ENCODE measurements around the gene KBTBD6.
"Not testable (repeated sequence)": the region's sequence is repeated elsewhere in the genome, so short reads cannot be mapped to it uniquely, and the experiment has no call there.

Gene KBTBD6

GRCh38 chr13:41107584-41108014 is 25.0 kb downstream of the KBTBD6 start:
- H3K4me3 ChIP-seq (ENCODE audit: low read depth in 1 of 5, low read length in 5 of 5), result no peak overlapping the region

GRCh38 chr13:41107104-41107571 is 25.5 kb downstream of the KBTBD6 start:
- H3K27ac ChIP-seq (ENCODE audit: low read depth, low read length), result no peak overlapping the region
- H3K4me1 ChIP-seq (ENCODE audit: control insufficient read depth in 5 of 5, insufficient read depth in 5 of 5, low read length in 5 of 5), result no peaks in the 10 kb centered on the region
- H3K27me3 ChIP-seq (ENCODE audit: control insufficient read depth in 5 of 5, insufficient read depth in 4 of 5, low read length in 5 of 5), result no peaks in the 10 kb centered on the region

More at GRCh38 chr13:41107584-41108014, 25.0 kb downstream of the KBTBD6 start:
- H3K27me3 ChIP-seq (ENCODE audit: control insufficient read depth in 5 of 5, insufficient read depth in 4 of 5, low read length in 5 of 5), result no peaks in the 10 kb centered on the region
- no peaks in the 10 kb centered on the region for H3K36me3 ChIP-seq (ENCODE audit: control insufficient read depth in 5 of 5, insufficient read depth in 5 of 5, low read length in 5 of 5)
- H3K27ac ChIP-seq (ENCODE audit: low read depth, low read length), result no peak overlapping the region
- H3K4me1 ChIP-seq (ENCODE audit: control insufficient read depth in 5 of 5, insufficient read depth in 5 of 5, low read length in 5 of 5), result no peaks in the 10 kb centered on the region
- no peaks in the 10 kb centered on the region for H3K9me3 ChIP-seq (ENCODE audit: control insufficient read depth in 5 of 5, low read length in 5 of 5)
- H3K9ac ChIP-seq (ENCODE audit: low read length in 5 of 5), result no peak overlapping the region

GRCh38 chr13:41099986-41100385 is 32.6 kb downstream of the KBTBD6 start:
- H3K27me3 ChIP-seq (ENCODE audit: control insufficient read depth in 5 of 5, insufficient read depth in 4 of 5, low read length in 5 of 5), result no peaks in the 10 kb centered on the region
- H3K4me3 ChIP-seq (ENCODE audit: low read depth in 1 of 5, low read length in 5 of 5), result no peak overlapping the region
- H3K36me3 ChIP-seq (ENCODE audit: control insufficient read depth in 5 of 5, insufficient read depth in 5 of 5, low read length in 5 of 5), result no peaks in the 10 kb centered on the region
- no peaks in the 10 kb centered on the region for H3K9me3 ChIP-seq (ENCODE audit: control insufficient read depth in 5 of 5, low read length in 5 of 5)
- H3K4me1 ChIP-seq (ENCODE audit: control insufficient read depth in 5 of 5, insufficient read depth in 5 of 5, low read length in 5 of 5), result no peaks in the 10 kb centered on the region
- H3K9ac ChIP-seq (ENCODE audit: low read length in 5 of 5), result no peak overlapping the region
- H3K27ac ChIP-seq (ENCODE audit: low read depth, low read length), result no peak overlapping the region

More at GRCh38 chr13:41107104-41107571, 25.5 kb downstream of the KBTBD6 start:
- no peak overlapping the region for H3K9ac ChIP-seq (ENCODE audit: low read length in 5 of 5)
- H3K9me3 ChIP-seq (ENCODE audit: control insufficient read depth in 5 of 5, low read length in 5 of 5), result no peaks in the 10 kb centered on the region
- no peaks in the 10 kb centered on the region for H3K36me3 ChIP-seq (ENCODE audit: control insufficient read depth in 5 of 5, insufficient read depth in 5 of 5, low read length in 5 of 5)
- no peak overlapping the region for H3K4me3 ChIP-seq (ENCODE audit: low read depth in 1 of 5, low read length in 5 of 5)

GRCh38 chr13:41098761-41099160 is 33.8 kb downstream of the KBTBD6 start:
- no peaks in the 10 kb centered on the region for H3K9me3 ChIP-seq (ENCODE audit: control insufficient read depth in 5 of 5, low read length in 5 of 5)
- H3K4me3 ChIP-seq (ENCODE audit: low read depth in 1 of 5, low read length in 5 of 5), result no peak overlapping the region

GRCh38 chr13:41095681-41096080 is 36.9 kb downstream of the KBTBD6 start:
- H3K27me3 ChIP-seq (ENCODE audit: control insufficient read depth in 5 of 5, insufficient read depth in 4 of 5, low read length in 5 of 5); H3K36me3 ChIP-seq (ENCODE audit: control insufficient read depth in 5 of 5, insufficient read depth in 5 of 5, low read length in 5 of 5); H3K9me3 ChIP-seq (ENCODE audit: control insufficient read depth in 5 of 5, low read length in 5 of 5); H3K27ac ChIP-seq (ENCODE audit: low read depth, low read length); H3K4me3 ChIP-seq (ENCODE audit: low read depth in 1 of 5, low read length in 5 of 5); H3K4me1 ChIP-seq (ENCODE audit: control insufficient read depth in 5 of 5, insufficient read depth in 5 of 5, low read length in 5 of 5); H3K9ac ChIP-seq (ENCODE audit: low read length in 5 of 5): not testable (repeated sequence)

More at GRCh38 chr13:41098761-41099160, 33.8 kb downstream of the KBTBD6 start:
- Histone ChIP-seq H3K36me3 (ENCODE audit: control insufficient read depth in 5 of 5, insufficient read depth in 5 of 5, low read length in 5 of 5) (no peaks in the 10 kb centered on the region), H3K27ac (ENCODE audit: low read depth, low read length) (no peak overlapping the region), H3K4me1 (ENCODE audit: control insufficient read depth in 5 of 5, insufficient read depth in 5 of 5, low read length in 5 of 5) (no peaks in the 10 kb centered on the region), H3K9ac (ENCODE audit: low read length in 5 of 5) (no peak overlapping the region), H3K27me3 (ENCODE audit: control insufficient read depth in 5 of 5, insufficient read depth in 4 of 5, low read length in 5 of 5) (no peaks in the 10 kb centered on the region)

- H3K27me3 ChIP-seq (ENCODE audit: control insufficient read depth in 5 of 5, insufficient read depth in 4 of 5, low read length in 5 of 5), result no peaks in the 10 kb centered on the region
- no peak overlapping the region for H3K9ac ChIP-seq (ENCODE audit: low read length in 5 of 5)
- H3K36me3 ChIP-seq (ENCODE audit: control insufficient read depth in 5 of 5, insufficient read depth in 5 of 5, low read length in 5 of 5), result peaks cover 16 to 30% (median 24%) of the 10 kb centered on the region in 5 donors
- no peak overlapping the region for H3K4me3 ChIP-seq (ENCODE audit: low read depth in 1 of 5, low read length in 5 of 5)
- H3K9me3 ChIP-seq (ENCODE audit: control insufficient read depth in 5 of 5, low read length in 5 of 5), result no peaks in the 10 kb centered on the region
- no peaks in the 10 kb centered on the region for H3K4me1 ChIP-seq (ENCODE audit: control insufficient read depth in 5 of 5, insufficient read depth in 5 of 5, low read length in 5 of 5)
- no peak overlapping the region for H3K27ac ChIP-seq (ENCODE audit: low read depth, low read length)
Observed at GRCh38 chr13:41085961-41086585, 46.5 kb downstream of the KBTBD6 start.

GRCh38 chr13:41079725-41080124 is 52.9 kb downstream of the KBTBD6 start:
- H3K4me3 ChIP-seq (ENCODE audit: low read depth in 1 of 5, low read length in 5 of 5), result no peak overlapping the region
- no peak overlapping the region for H3K27ac ChIP-seq (ENCODE audit: low read depth, low read length)
- H3K36me3 ChIP-seq (ENCODE audit: control insufficient read depth in 5 of 5, insufficient read depth in 5 of 5, low read length in 5 of 5), result peaks cover 43 to 65% (median 62%) of the 10 kb centered on the region in 5 donors
- H3K9me3 ChIP-seq (ENCODE audit: control insufficient read depth in 5 of 5, low read length in 5 of 5), result no peaks in the 10 kb centered on the region
- H3K4me1 ChIP-seq (ENCODE audit: control insufficient read depth in 5 of 5, insufficient read depth in 5 of 5, low read length in 5 of 5), result no peaks in the 10 kb centered on the region
- H3K27me3 ChIP-seq (ENCODE audit: control insufficient read depth in 5 of 5, insufficient read depth in 4 of 5, low read length in 5 of 5), result no peaks in the 10 kb centered on the region
- H3K9ac ChIP-seq (ENCODE audit: low read length in 5 of 5), result no peak overlapping the region
